GM23338 (cell line): ENCODE measurements around the gene DDA1. TPM values are rescaled to one million over a fixed set of nuclear protein-coding genes. Genes with fewer than 3 reads are reported as not detected.

Experiments
- ATAC-seq: fragments of 200-7000 bp; cut with Tn5 transposase; 3 replicates; pipeline ENCODE4 v1.9.1; 2020
- DNase-seq: peaks from one replicate; pipeline ENCODE4 v3.0.0-alpha.2; 2015; ENCODE audit warnings: low spot score
- H2AFZ ChIP-seq: fragments of 200-600 bp; sonication (generic); 2 replicates; pipeline ENCODE4 v1.8.0; 2016; ENCODE audit warnings: antibody characterized with exemption, mild to moderate bottlenecking, moderate library complexity
- H3F3A ChIP-seq: fragments of 200-600 bp; sonication (generic); replicated peaks from 2 replicates; pipeline ENCODE4 v1.8.0; 2017; ENCODE audit warnings: antibody characterized with exemption, mixed run types, low read depth
- H3K27ac ChIP-seq: fragments of 200-600 bp; sonication (generic); 2 replicates; pipeline ENCODE4 v1.6.1; 2016; ENCODE audit warnings: low read depth
- H3K27me3 ChIP-seq: fragments of 200-600 bp; sonication (generic); 2 replicates; pipeline ENCODE4 v1.8.0; 2016; ENCODE audit warnings: mild to moderate bottlenecking, mixed run types, moderate library complexity; ENCODE audit not compliant: insufficient read depth
- H3K36me3 ChIP-seq: fragments of 200-600 bp; sonication (generic); 2 replicates; pipeline ENCODE4 v1.8.0; 2016; ENCODE audit warnings: mild to moderate bottlenecking; ENCODE audit not compliant: insufficient read depth
- H3K4me1 ChIP-seq: fragments of 200-600 bp; sonication (generic); 2 replicates; pipeline ENCODE4 v1.8.0; 2016; ENCODE audit warnings: mild to moderate bottlenecking, moderate library complexity; ENCODE audit not compliant: insufficient read depth
- H3K4me2 ChIP-seq: fragments of 200-600 bp; sonication (generic); 2 replicates; pipeline ENCODE4 v1.7.1; 2017; ENCODE audit warnings: mixed run types
- H3K4me3 ChIP-seq: fragments of 200-600 bp; sonication (generic); 2 replicates; pipeline ENCODE4 v1.6.1; 2016; ENCODE audit warnings: mixed run types
- H3K79me2 ChIP-seq: fragments of 200-600 bp; sonication (generic); replicated peaks from 2 replicates; pipeline ENCODE4 v1.8.0; 2017; ENCODE audit warnings: mild to moderate bottlenecking; ENCODE audit not compliant: insufficient read depth
- H3K9me2 ChIP-seq: fragments of 200-600 bp; sonication (generic); 2 replicates; pipeline ENCODE4 v1.8.0; 2017; ENCODE audit not compliant: insufficient read depth
- H4K20me1 ChIP-seq: fragments of 200-600 bp; sonication (generic); replicated peaks from 2 replicates; pipeline ENCODE4 v1.8.0; 2017; ENCODE audit warnings: mild to moderate bottlenecking; ENCODE audit not compliant: insufficient read depth
- H3K27ac Mint-ChIP-seq: 2 replicates; pipeline ENCODE4 v1.8.0; 2020; ENCODE audit warnings: inconsistent platforms, mild to moderate bottlenecking, moderate library complexity, mixed read lengths
- H3K27me3 Mint-ChIP-seq: 3 replicates; pipeline ENCODE4 v1.8.0; 2022; ENCODE audit warnings: low read depth, mild to moderate bottlenecking, moderate library complexity, mixed read lengths, inconsistent platforms; ENCODE audit not compliant: insufficient read depth, poor library complexity
- H3K36me3 Mint-ChIP-seq: 3 replicates; pipeline ENCODE4 v1.8.0; 2021; ENCODE audit warnings: low read depth, mild to moderate bottlenecking, inconsistent platforms, moderate library complexity, mixed read lengths
- H3K4me1 Mint-ChIP-seq: 3 replicates; pipeline ENCODE4 v1.8.0; 2020; ENCODE audit warnings: mild to moderate bottlenecking, inconsistent platforms, mixed read lengths
- H3K4me3 Mint-ChIP-seq: 3 replicates; pipeline ENCODE4 v1.8.0; 2021; ENCODE audit warnings: moderate library complexity, mild to moderate bottlenecking, inconsistent platforms, mixed read lengths
- H3K9me3 Mint-ChIP-seq: 3 replicates; pipeline ENCODE4 v1.8.0; 2020; ENCODE audit warnings: moderate library complexity, mild to moderate bottlenecking, inconsistent platforms, mixed read lengths
- CREB1 ChIP-seq: fragments of 250-450 bp; sonication (Bioruptor Pico); IDR thresholded peaks from 2 replicates; pipeline ENCODE4 v1.5.0; 2020; ENCODE audit warnings: low read depth, mild to moderate bottlenecking, moderate library complexity
- CTCF ChIP-seq, 2 experiments: fragments of 200-600 bp in 1 of 2; sonication (generic) in 1 of 2; conservative IDR thresholded peaks; 2 replicates each; pipeline versions ENCODE4 v1.5.1 to v1.6.1; 2016 to 2017; ENCODE audit warnings: antibody characterized with exemption in 2 of 2, low read depth in 2 of 2, mild to moderate bottlenecking in 2 of 2, moderate library complexity in 1 of 2
- JUNB ChIP-seq: IDR thresholded peaks from one replicate; pipeline ENCODE4 v1.6.1; 2016; ENCODE audit warnings: antibody characterized with exemption; ENCODE audit not compliant: unreplicated experiment
- NANOG ChIP-seq: IDR thresholded peaks from 2 replicates; pipeline ENCODE4 v1.6.1; 2016; ENCODE audit warnings: antibody characterized with exemption, borderline replicate concordance
- POLR2AphosphoS5 ChIP-seq: IDR thresholded peaks from 2 replicates; pipeline ENCODE4 v1.6.1; 2016; ENCODE audit warnings: antibody characterized with exemption, low read depth
- ZNF114 ChIP-seq: fragments of 250-450 bp; sonication (Bioruptor Pico); IDR thresholded peaks from 2 replicates; pipeline ENCODE4 v1.5.0; 2020; ENCODE audit warnings: mild to moderate bottlenecking, moderate library complexity
- polyA plus RNA-seq: library from polyadenylated mRNA; unstranded; fragments of >200 nt; fragmentation: Nextera tagmentation; extraction: Ambion mirVana; gene quantifications from 2 replicates; pipeline ENCODE4 v1.2.1, GENCODE V29; 2016
- total RNA-seq: library from RNA; depleted of rRNA; stranded (reverse); fragments of >200 nt; shearing (Covaris generic); gene quantifications from 2 replicates; pipeline ENCODE4 v1.2.3, GENCODE V29; 2014
- TF ChIP-seq, protein P1 (sequence below): IDR thresholded peaks from one replicate; pipeline ENCODE4 v1.6.1; 2018; ENCODE audit warnings: antibody characterized with exemption; ENCODE audit not compliant: unreplicated experiment
- TF ChIP-seq, protein P2 (sequence below): fragments of 250-450 bp; sonication (Bioruptor Pico); IDR thresholded peaks from 2 replicates; pipeline ENCODE4 v1.5.0; 2020; ENCODE audit warnings: mild to moderate bottlenecking, moderate library complexity
- TF ChIP-seq, protein P3 (sequence below): IDR thresholded peaks from 2 replicates; pipeline ENCODE4 v1.6.1; 2016; ENCODE audit warnings: antibody characterized with exemption

Gene DDA1
- total and polyA plus RNA-seq, 2 experiments from 2014 or later: 34.6 to 107 TPM

GRCh38 chr19:17266026-17266425, 43.3 kb upstream of the DDA1 start:
- Mint-ChIP-seq H3K9me3 (peaks cover 6% of the 10 kb centered on the region; the same call in 2 of the 3 replicates), H3K27ac (no peak overlapping the region), H3K4me1 (peaks cover 21% of the 10 kb centered on the region), H3K27me3 (peaks cover 23% of the 10 kb centered on the region), H3K36me3 (peaks cover 26% of the 10 kb centered on the region), H3K4me3 (no peak overlapping the region)
- Histone ChIP-seq H3F3A (peaks cover 2% of the 10 kb centered on the region; the same call in 1 of the 2 replicates), H2AFZ (no peak overlapping the region), H3K4me3 (no peak overlapping the region), H4K20me1 (no peaks in the 10 kb centered on the region), H3K27ac (peak overlapping the region; percentile 90), H3K9me2 (no peaks in the 10 kb centered on the region), H3K4me1 (0 out of 2 replicates have a peak, but pooled peaks cover 5% of the 10 kb centered on the region), H3K36me3 (peaks cover 4% of the 10 kb centered on the region; the same call in 1 of the 2 replicates), H3K27me3 (no peaks in the 10 kb centered on the region), H3K4me2 (no peak overlapping the region), H3K79me2 (peaks cover 12% of the 10 kb centered on the region; the same call in 1 of the 2 replicates)
- DNase-seq (no peak), ATAC-seq (no peak)
- TF ChIP-seq, protein P1, sequence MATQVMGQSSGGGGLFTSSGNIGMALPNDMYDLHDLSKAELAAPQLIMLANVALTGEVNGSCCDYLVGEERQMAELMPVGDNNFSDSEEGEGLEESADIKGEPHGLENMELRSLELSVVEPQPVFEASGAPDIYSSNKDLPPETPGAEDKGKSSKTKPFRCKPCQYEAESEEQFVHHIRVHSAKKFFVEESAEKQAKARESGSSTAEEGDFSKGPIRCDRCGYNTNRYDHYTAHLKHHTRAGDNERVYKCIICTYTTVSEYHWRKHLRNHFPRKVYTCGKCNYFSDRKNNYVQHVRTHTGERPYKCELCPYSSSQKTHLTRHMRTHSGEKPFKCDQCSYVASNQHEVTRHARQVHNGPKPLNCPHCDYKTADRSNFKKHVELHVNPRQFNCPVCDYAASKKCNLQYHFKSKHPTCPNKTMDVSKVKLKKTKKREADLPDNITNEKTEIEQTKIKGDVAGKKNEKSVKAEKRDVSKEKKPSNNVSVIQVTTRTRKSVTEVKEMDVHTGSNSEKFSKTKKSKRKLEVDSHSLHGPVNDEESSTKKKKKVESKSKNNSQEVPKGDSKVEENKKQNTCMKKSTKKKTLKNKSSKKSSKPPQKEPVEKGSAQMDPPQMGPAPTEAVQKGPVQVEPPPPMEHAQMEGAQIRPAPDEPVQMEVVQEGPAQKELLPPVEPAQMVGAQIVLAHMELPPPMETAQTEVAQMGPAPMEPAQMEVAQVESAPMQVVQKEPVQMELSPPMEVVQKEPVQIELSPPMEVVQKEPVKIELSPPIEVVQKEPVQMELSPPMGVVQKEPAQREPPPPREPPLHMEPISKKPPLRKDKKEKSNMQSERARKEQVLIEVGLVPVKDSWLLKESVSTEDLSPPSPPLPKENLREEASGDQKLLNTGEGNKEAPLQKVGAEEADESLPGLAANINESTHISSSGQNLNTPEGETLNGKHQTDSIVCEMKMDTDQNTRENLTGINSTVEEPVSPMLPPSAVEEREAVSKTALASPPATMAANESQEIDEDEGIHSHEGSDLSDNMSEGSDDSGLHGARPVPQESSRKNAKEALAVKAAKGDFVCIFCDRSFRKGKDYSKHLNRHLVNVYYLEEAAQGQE: no peak
- TF ChIP-seq JUNB (no peak), NANOG (no peak), CREB1 (CRISPR knock-in tag) (no peak), POLR2AphosphoS5 (no peak), ZNF114 (CRISPR knock-in tag) (no peak), CTCF (conservative IDR thresholded peaks at IDR 0.05; ENCODE audit: low read depth in 2 of 2) (no peak)
- TF ChIP-seq, protein P2, sequence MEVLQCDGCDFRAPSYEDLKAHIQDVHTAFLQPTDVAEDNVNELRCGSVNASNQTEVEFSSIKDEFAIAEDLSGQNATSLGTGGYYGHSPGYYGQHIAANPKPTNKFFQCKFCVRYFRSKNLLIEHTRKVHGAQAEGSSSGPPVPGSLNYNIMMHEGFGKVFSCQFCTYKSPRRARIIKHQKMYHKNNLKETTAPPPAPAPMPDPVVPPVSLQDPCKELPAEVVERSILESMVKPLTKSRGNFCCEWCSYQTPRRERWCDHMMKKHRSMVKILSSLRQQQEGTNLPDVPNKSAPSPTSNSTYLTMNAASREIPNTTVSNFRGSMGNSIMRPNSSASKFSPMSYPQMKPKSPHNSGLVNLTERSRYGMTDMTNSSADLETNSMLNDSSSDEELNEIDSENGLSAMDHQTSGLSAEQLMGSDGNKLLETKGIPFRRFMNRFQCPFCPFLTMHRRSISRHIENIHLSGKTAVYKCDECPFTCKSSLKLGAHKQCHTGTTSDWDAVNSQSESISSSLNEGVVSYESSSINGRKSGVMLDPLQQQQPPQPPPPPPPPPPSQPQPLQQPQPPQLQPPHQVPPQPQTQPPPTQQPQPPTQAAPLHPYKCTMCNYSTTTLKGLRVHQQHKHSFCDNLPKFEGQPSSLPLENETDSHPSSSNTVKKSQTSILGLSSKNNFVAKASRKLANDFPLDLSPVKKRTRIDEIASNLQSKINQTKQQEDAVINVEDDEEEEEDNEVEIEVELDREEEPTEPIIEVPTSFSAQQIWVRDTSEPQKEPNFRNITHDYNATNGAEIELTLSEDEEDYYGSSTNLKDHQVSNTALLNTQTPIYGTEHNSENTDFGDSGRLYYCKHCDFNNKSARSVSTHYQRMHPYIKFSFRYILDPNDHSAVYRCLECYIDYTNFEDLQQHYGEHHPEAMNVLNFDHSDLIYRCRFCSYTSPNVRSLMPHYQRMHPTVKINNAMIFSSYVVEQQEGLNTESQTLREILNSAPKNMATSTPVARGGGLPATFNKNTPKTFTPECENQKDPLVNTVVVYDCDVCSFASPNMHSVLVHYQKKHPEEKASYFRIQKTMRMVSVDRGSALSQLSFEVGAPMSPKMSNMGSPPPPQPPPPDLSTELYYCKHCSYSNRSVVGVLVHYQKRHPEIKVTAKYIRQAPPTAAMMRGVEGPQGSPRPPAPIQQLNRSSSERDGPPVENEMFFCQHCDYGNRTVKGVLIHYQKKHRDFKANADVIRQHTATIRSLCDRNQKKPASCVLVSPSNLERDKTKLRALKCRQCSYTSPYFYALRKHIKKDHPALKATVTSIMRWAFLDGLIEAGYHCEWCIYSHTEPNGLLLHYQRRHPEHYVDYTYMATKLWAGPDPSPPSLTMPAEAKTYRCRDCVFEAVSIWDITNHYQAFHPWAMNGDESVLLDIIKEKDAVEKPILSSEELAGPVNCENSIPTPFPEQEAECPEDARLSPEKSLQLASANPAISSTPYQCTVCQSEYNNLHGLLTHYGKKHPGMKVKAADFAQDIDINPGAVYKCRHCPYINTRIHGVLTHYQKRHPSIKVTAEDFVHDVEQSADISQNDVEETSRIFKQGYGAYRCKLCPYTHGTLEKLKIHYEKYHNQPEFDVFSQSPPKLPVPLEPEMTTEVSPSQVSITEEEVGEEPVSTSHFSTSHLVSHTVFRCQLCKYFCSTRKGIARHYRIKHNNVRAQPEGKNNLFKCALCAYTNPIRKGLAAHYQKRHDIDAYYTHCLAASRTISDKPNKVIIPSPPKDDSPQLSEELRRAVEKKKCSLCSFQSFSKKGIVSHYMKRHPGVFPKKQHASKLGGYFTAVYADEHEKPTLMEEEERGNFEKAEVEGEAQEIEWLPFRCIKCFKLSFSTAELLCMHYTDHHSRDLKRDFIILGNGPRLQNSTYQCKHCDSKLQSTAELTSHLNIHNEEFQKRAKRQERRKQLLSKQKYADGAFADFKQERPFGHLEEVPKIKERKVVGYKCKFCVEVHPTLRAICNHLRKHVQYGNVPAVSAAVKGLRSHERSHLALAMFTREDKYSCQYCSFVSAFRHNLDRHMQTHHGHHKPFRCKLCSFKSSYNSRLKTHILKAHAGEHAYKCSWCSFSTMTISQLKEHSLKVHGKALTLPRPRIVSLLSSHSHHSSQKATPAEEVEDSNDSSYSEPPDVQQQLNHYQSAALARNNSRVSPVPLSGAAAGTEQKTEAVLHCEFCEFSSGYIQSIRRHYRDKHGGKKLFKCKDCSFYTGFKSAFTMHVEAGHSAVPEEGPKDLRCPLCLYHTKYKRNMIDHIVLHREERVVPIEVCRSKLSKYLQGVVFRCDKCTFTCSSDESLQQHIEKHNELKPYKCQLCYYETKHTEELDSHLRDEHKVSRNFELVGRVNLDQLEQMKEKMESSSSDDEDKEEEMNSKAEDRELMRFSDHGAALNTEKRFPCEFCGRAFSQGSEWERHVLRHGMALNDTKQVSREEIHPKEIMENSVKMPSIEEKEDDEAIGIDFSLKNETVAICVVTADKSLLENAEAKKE: no peak
- TF ChIP-seq, protein P3, sequence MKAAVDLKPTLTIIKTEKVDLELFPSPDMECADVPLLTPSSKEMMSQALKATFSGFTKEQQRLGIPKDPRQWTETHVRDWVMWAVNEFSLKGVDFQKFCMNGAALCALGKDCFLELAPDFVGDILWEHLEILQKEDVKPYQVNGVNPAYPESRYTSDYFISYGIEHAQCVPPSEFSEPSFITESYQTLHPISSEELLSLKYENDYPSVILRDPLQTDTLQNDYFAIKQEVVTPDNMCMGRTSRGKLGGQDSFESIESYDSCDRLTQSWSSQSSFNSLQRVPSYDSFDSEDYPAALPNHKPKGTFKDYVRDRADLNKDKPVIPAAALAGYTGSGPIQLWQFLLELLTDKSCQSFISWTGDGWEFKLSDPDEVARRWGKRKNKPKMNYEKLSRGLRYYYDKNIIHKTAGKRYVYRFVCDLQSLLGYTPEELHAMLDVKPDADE: no peak
